Measurements from ENCODE around the gene MYH9. TPM values are rescaled to one million over a fixed set of nuclear protein-coding genes. Genes with fewer than 3 reads are reported as not detected.
"Not testable (repeated sequence)": the region's sequence is repeated elsewhere in the genome, so short reads cannot be mapped to it uniquely, and the experiment has no call there.

Gene MYH9
- total RNA-seq, 1 donor from 2014 or later, result 277 TPM

DNA sequence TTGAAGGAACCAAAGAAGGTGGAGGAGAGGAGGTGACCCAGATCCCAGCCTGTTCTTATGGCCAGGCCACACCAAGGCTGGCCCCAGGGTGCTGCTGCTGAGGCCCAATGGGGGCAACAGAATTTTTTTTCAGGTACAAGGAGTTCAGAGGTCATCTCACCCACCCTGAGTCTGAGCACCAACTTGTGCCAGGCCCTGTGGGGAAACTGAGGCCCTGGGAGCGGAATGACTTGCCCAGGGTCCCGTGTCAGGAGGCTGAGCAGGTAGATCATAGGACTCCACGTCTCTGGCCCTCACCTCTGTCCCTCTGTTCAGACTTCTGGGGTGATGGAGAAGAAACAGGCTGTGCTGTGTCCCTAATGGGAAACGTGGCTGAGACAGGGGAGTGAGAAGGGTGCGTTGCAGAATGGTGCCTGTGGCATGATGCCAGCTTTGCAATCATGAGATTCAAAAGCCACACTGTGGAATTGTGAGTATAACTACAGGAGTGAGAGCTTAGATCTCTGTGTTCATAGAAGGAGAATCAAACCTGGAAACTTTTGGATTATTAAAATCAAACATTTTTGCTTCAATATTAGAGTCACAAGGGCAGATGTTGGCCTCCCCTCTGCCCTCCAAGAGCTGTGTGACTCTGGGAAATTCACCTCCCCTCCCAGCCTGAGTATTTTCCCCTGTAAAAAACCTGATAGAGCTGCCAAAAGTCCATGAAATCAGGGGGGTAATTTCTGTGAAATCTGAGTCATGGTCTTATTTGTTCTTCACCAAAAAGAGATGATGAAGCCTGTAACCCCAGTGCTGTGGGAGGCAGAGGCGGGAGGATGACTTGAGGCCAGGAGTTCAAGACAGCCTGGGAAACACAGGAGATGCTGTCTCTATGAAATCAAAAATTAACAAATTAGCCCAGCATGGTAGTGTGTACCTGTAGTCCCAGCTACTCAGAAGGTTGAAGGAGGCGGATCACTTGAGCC lies 134.0 kb downstream of the MYH9 start:
- Mint-ChIP-seq H3K27ac (peak overlapping the region; percentile 68), H3K4me1 (ENCODE audit: unreplicated experiment) (peaks cover 31% of the 10 kb centered on the region), H3K27me3 (no peaks in the 10 kb centered on the region), H3K4me3 (no peak overlapping the region), H3K36me3 (no peaks in the 10 kb centered on the region), H3K9me3 (peaks cover 5% of the 10 kb centered on the region)
- TF ChIP-seq, protein P1, sequence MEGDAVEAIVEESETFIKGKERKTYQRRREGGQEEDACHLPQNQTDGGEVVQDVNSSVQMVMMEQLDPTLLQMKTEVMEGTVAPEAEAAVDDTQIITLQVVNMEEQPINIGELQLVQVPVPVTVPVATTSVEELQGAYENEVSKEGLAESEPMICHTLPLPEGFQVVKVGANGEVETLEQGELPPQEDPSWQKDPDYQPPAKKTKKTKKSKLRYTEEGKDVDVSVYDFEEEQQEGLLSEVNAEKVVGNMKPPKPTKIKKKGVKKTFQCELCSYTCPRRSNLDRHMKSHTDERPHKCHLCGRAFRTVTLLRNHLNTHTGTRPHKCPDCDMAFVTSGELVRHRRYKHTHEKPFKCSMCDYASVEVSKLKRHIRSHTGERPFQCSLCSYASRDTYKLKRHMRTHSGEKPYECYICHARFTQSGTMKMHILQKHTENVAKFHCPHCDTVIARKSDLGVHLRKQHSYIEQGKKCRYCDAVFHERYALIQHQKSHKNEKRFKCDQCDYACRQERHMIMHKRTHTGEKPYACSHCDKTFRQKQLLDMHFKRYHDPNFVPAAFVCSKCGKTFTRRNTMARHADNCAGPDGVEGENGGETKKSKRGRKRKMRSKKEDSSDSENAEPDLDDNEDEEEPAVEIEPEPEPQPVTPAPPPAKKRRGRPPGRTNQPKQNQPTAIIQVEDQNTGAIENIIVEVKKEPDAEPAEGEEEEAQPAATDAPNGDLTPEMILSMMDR (conservative IDR thresholded peaks at IDR 0.05), result no peak
- DNase-seq (ENCODE audit: extremely low spot score, unreplicated experiment), result no peak

DNA sequence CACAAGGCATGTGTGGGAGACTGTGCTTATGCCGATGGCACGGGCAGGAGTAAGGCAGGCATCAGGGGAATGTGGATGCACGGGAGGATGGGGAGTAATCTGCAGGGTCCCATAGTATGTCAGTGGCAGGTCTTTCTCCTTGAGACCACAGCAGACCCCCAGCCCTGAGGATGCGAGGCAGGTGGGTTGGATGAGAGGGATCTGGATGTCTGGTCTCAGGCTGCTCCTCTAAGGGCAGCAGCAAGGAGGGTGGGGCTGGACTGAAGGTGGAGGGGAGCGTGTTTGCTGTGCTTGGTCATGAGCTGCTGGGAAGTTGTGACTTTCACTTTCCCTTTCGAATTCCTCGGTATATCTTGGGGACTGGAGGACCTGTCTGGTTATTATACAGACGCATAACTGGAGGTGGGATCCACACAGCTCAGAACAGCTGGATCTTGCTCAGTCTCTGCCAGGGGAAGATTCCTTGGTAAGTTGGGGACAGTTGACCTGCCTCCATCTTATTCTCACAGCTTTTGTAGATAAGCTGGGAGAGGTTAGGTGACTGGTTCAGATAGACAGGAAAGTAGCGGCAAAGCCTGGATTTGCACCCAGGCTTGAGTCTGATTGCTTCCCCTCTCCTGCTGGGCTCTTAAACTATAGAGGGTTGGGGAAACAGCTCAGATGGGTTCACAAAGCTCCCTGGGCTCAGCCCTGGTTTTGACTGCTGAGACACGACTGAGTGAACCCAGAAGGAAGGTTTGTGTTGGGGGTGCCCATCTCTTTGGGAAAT lies 134.8 kb downstream of the MYH9 start, which contains the start of gene APOL1:
TSS of gene APOL1 (plus strand) at position 380 of the 769 bp plus-strand sequence. CDS start 1,823 bp downstream, outside the sequence.
- H3K4me1 Mint-ChIP-seq (ENCODE audit: unreplicated experiment), result peaks cover 23% of the 10 kb centered on the region
- H3K27ac Mint-ChIP-seq, result peak within 1 kb of the TSS; percentile 74
- TF ChIP-seq, protein P1 (conservative IDR thresholded peaks at IDR 0.05), result no peak
- no peak for DNase-seq (ENCODE audit: extremely low spot score, unreplicated experiment)
- no peaks in the 10 kb centered on the region for H3K27me3 Mint-ChIP-seq
- H3K9me3 Mint-ChIP-seq, result peaks cover 12% of the 10 kb centered on the region
- H3K36me3 Mint-ChIP-seq, result no peaks in the 10 kb centered on the region
- peak within 1 kb of the TSS; percentile 61 for H3K4me3 Mint-ChIP-seq

DNA sequence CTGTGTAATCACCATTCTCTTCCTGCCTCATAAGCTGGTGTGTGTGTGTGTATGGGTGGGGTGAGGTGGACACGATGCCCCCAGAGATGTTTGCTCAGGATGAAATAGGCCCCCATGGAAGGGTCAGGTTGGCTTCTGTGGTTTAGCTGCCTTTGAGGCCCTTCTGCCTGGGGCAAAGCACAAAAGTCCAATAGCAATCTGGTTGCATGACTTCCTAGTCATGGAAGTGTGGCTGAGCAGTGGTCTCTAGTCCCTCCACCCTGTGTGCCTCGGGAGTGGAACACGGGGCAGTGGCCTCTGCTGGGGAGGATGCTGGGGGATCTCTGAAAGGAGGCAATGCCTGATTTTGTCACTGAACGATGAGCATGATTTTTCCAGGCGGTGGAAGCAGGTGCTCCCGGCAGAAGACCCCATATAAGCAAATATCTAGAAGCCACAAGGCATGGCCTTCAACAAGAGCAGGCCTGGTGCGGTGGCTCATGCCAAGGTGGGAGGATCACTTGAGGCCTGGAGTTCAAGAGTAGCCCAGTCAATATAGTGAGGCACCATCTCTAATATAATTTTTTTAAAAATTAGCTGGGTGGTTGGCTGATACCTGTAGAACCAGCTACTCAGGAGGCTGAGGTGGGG lies 135.7 kb downstream of the MYH9 start:
- H3K36me3 Mint-ChIP-seq; H3K27me3 Mint-ChIP-seq; H3K4me3 Mint-ChIP-seq; DNase-seq (ENCODE audit: extremely low spot score, unreplicated experiment): not testable (repeated sequence)
- Mint-ChIP-seq H3K4me1 (ENCODE audit: unreplicated experiment) (peaks cover 22% of the 10 kb centered on the region), H3K27ac (peak overlapping the region; percentile 74), H3K9me3 (peaks cover 12% of the 10 kb centered on the region)

DNA sequence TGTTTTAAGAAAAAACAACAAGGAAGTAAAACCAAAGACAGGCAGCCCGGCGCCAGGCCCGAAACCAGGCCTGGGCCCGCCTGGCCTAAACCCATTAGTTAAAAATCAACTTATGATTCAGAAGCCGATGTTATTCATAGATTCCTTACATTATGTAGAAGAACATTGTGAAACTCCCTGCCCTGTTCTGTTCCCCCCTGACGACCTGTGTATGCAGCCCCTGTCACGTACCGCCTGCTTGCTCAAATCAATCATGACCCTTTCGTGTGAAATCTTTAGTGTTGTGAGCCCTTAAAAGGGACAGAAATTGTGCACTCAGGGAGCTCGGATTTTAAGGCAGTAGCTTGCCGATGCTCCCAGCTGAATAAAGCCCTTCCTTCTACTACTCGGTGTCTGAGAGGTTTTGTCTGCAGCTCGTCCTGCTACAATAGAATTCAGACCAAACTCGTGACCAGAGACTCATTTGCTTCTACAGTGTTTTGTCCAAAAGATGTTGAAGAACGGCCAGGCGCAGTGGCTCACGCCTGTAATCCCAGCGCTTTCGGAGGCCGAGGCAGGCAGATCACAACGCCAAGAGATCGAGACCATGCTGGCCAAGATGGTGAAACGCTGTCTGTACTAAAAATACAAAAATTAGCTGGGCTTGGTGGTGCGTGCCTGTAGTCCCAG lies 137.3 kb downstream of the MYH9 start:
- not testable (repeated sequence) for DNase-seq (ENCODE audit: extremely low spot score, unreplicated experiment); H3K27me3 Mint-ChIP-seq; H3K4me3 Mint-ChIP-seq; H3K27ac Mint-ChIP-seq; H3K36me3 Mint-ChIP-seq
- H3K4me1 Mint-ChIP-seq (ENCODE audit: unreplicated experiment), result peaks cover 13% of the 10 kb centered on the region
- peaks cover 12% of the 10 kb centered on the region for H3K9me3 Mint-ChIP-seq

DNA sequence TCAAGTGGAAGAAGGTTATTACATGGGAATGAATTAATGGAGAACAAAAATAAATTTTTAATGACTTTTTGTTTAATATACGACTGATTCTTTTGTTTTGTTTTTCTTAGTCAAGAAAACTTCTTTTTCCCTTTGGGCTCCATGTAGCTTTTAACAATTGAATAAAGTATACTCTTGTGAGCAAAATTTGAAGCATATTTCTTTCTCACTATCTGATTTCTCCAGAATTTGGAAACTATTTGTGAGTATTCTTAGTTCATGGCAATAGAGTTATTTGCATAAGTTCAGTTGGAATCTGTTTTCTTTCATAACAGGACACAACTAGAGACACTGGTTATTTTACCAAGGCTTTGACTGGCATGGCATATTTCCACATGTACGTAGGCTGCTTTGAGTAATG lies 138.6 kb downstream of the MYH9 start:
- no peaks in the 10 kb centered on the region for H3K27me3 Mint-ChIP-seq
- DNase-seq (ENCODE audit: extremely low spot score, unreplicated experiment), result no peak
- H3K27ac Mint-ChIP-seq, result no peak overlapping the region
- H3K9me3 Mint-ChIP-seq, result peaks cover 12% of the 10 kb centered on the region
- H3K4me1 Mint-ChIP-seq (ENCODE audit: unreplicated experiment), result peaks cover 12% of the 10 kb centered on the region
- TF ChIP-seq, protein P1 (conservative IDR thresholded peaks at IDR 0.05), result no peak
- H3K4me3 Mint-ChIP-seq, result no peak overlapping the region
- no peaks in the 10 kb centered on the region for H3K36me3 Mint-ChIP-seq

DNA sequence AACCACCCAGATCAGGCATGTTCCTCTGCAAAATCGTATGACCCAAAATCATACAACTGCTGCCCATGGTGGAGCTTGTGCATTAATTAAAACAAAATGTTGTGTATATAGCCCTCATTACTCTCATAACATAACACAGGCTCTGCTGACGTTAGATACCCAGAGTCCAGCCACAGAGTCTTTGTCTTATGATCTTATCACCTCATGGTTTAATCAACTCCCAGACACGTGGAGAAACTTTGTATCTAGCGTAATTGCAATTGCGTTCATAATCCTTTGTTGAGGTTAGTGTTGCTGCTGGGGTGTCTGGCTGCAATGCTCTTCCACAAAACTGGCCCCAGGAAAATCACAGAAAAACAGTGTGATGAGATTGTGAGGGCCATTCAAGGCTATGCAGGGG lies 139.8 kb downstream of the MYH9 start:
- DNase-seq (ENCODE audit: extremely low spot score, unreplicated experiment), result no peak
- Mint-ChIP-seq H3K4me1 (ENCODE audit: unreplicated experiment) (peaks cover 4% of the 10 kb centered on the region), H3K36me3 (no peaks in the 10 kb centered on the region), H3K9me3 (peaks cover 12% of the 10 kb centered on the region), H3K27ac (no peak overlapping the region), H3K4me3 (no peak overlapping the region), H3K27me3 (no peaks in the 10 kb centered on the region)
- TF ChIP-seq, protein P1 (conservative IDR thresholded peaks at IDR 0.05), result no peak

Data from type B pancreatic cell (in vitro differentiated cells).